Measurements from ENCODE around the gene STAP2. TPM values are rescaled to one million over a fixed set of nuclear protein-coding genes. Genes with fewer than 3 reads are reported as not detected.

STAP2 gene
- total RNA-seq, 1 experiment from 2014 or later, result 9.7 TPM

- no peaks in the 10 kb centered on the region for H3K9me3 ChIP-seq (replicated peaks)
- peak overlapping the region; percentile 65 for H3K27ac ChIP-seq
- no peak overlapping the region for H3K4me3 ChIP-seq
- no peaks in the 10 kb centered on the region for H3K27me3 ChIP-seq
- no peaks in the 10 kb centered on the region for H3K36me3 ChIP-seq
- H3K4me1 ChIP-seq, result peaks cover 43% of the 10 kb centered on the region
- DNase-seq, result no peak
Observed at GRCh38 chr19:4373601-4374497, 35.2 kb upstream of the STAP2 start.

- H3K4me3 ChIP-seq, result no peak overlapping the region
- no peaks in the 10 kb centered on the region for H3K36me3 ChIP-seq
- peaks cover 40% of the 10 kb centered on the region for H3K4me1 ChIP-seq
- no peaks in the 10 kb centered on the region for H3K27me3 ChIP-seq
- no peaks in the 10 kb centered on the region for H3K9me3 ChIP-seq (replicated peaks)
- no peak for DNase-seq
- no peak overlapping the region for H3K27ac ChIP-seq
Observed at GRCh38 chr19:4373013-4373367, 34.4 kb upstream of the STAP2 start.

- Histone ChIP-seq H3K4me1 (peaks cover 40% of the 10 kb centered on the region), H3K9me3 (replicated peaks) (no peaks in the 10 kb centered on the region), H3K27me3 (no peaks in the 10 kb centered on the region), H3K36me3 (no peaks in the 10 kb centered on the region), H3K27ac (no peak overlapping the region), H3K4me3 (no peak overlapping the region)
- no peak for DNase-seq
Observed at GRCh38 chr19:4372165-4373012, 33.8 kb upstream of the STAP2 start.

- Histone ChIP-seq H3K4me3 (no peak overlapping the region), H3K36me3 (no peaks in the 10 kb centered on the region), H3K27ac (no peak overlapping the region), H3K9me3 (replicated peaks) (no peaks in the 10 kb centered on the region), H3K27me3 (no peaks in the 10 kb centered on the region), H3K4me1 (peaks cover 31% of the 10 kb centered on the region)
- DNase-seq, result no peak
Observed at GRCh38 chr19:4371247-4372164, 32.9 kb upstream of the STAP2 start.

- DNase-seq, result no peak
- Histone ChIP-seq H3K4me1 (peaks cover 21% of the 10 kb centered on the region), H3K4me3 (no peak overlapping the region), H3K27ac (no peak overlapping the region), H3K36me3 (no peaks in the 10 kb centered on the region), H3K27me3 (no peaks in the 10 kb centered on the region), H3K9me3 (replicated peaks) (no peaks in the 10 kb centered on the region)
Observed at GRCh38 chr19:4370418-4371041, 31.9 kb upstream of the STAP2 start.

- Histone ChIP-seq H3K4me3 (no peak overlapping the region), H3K9me3 (replicated peaks) (no peaks in the 10 kb centered on the region), H3K27ac (no peak overlapping the region), H3K36me3 (no peaks in the 10 kb centered on the region; the same call in 1 of the 2 replicates), H3K4me1 (peaks cover 15% of the 10 kb centered on the region), H3K27me3 (no peaks in the 10 kb centered on the region)
- DNase-seq, result no peak
Observed at GRCh38 chr19:4369888-4370260, 31.2 kb upstream of the STAP2 start.

- Histone ChIP-seq H3K4me1 (peaks cover 9% of the 10 kb centered on the region), H3K4me3 (no peak overlapping the region)
- no peak for DNase-seq
Observed at GRCh38 chr19:4369109-4369887, 30.7 kb upstream of the STAP2 start.

GRCh38 chr19:4368128-4368820 lies 29.6 kb upstream of the STAP2 start:
- Histone ChIP-seq H3K27ac (no peak overlapping the region), H3K36me3 (no peaks in the 10 kb centered on the region; the same call in none of the 2 replicates), H3K27me3 (no peaks in the 10 kb centered on the region), H3K9me3 (replicated peaks) (no peaks in the 10 kb centered on the region), H3K4me1 (peaks cover 6% of the 10 kb centered on the region; the same call in 1 of the 2 replicates), H3K4me3 (no peak overlapping the region)
- DNase-seq, result no peak

More at GRCh38 chr19:4369109-4369887, 30.7 kb upstream of the STAP2 start:
- Histone ChIP-seq H3K27me3 (no peaks in the 10 kb centered on the region), H3K36me3 (no peaks in the 10 kb centered on the region; the same call in none of the 2 replicates), H3K27ac (no peak overlapping the region), H3K9me3 (replicated peaks) (no peaks in the 10 kb centered on the region)

GRCh38 chr19:4367781-4368127 lies 29.1 kb upstream of the STAP2 start:
- Histone ChIP-seq H3K36me3 (no peaks in the 10 kb centered on the region; the same call in none of the 2 replicates), H3K4me3 (no peak overlapping the region), H3K9me3 (replicated peaks) (no peaks in the 10 kb centered on the region), H3K27ac (no peak overlapping the region), H3K4me1 (peaks cover 6% of the 10 kb centered on the region; the same call in 1 of the 2 replicates), H3K27me3 (no peaks in the 10 kb centered on the region)
- DNase-seq, result no peak

- Histone ChIP-seq H3K9me3 (replicated peaks) (no peaks in the 10 kb centered on the region), H3K36me3 (peaks cover 2% of the 10 kb centered on the region), H3K27me3 (no peaks in the 10 kb centered on the region), H3K4me3 (no peak overlapping the region), H3K27ac (no peak overlapping the region), H3K4me1 (peaks cover 6% of the 10 kb centered on the region; the same call in 1 of the 2 replicates)
- DNase-seq, result no peak
Observed at GRCh38 chr19:4367336-4367723, 28.7 kb upstream of the STAP2 start.

- peaks cover 8% of the 10 kb centered on the region for H3K36me3 ChIP-seq
- peaks cover 6% of the 10 kb centered on the region; the same call in 1 of the 2 replicates for H3K4me1 ChIP-seq
- H3K27ac ChIP-seq, result no peak overlapping the region
- H3K27me3 ChIP-seq, result no peaks in the 10 kb centered on the region
- H3K9me3 ChIP-seq (replicated peaks), result no peaks in the 10 kb centered on the region
- no peak for DNase-seq
- no peak overlapping the region for H3K4me3 ChIP-seq
Observed at GRCh38 chr19:4366666-4367335, 28.2 kb upstream of the STAP2 start.

- no peaks in the 10 kb centered on the region for H3K27me3 ChIP-seq
- H3K36me3 ChIP-seq, result peaks cover 8% of the 10 kb centered on the region
- DNase-seq, result no peak
- H3K27ac ChIP-seq, result no peak overlapping the region
- no peak overlapping the region for H3K4me3 ChIP-seq
- peaks cover 6% of the 10 kb centered on the region; the same call in 1 of the 2 replicates for H3K4me1 ChIP-seq
- no peaks in the 10 kb centered on the region for H3K9me3 ChIP-seq (replicated peaks)
Observed at GRCh38 chr19:4365791-4366665, 27.4 kb upstream of the STAP2 start.

Measured in SJCRH30 (cell line).